Activated CD8-positive, alpha-beta memory T cell treated with anti-CD3 and anti-CD28 coated beads for 48 hours (primary cell): ENCODE measurements around the gene SLC25A13.
A peak's percentile ranks its signal among the peaks of the same experiment; 100 is the strongest.
"Not testable (repeated sequence)": the region's sequence is repeated elsewhere in the genome, so short reads cannot be mapped to it uniquely, and the experiment has no call there.

Experiments
- DNase-seq, 3 experiments: peaks; one replicate each; pipeline ENCODE4 v3.0.0-alpha.2; 2020; ENCODE audit warnings: low read depth in 2 of 3, low spot score in 2 of 3

The SLC25A13 gene, protein sequence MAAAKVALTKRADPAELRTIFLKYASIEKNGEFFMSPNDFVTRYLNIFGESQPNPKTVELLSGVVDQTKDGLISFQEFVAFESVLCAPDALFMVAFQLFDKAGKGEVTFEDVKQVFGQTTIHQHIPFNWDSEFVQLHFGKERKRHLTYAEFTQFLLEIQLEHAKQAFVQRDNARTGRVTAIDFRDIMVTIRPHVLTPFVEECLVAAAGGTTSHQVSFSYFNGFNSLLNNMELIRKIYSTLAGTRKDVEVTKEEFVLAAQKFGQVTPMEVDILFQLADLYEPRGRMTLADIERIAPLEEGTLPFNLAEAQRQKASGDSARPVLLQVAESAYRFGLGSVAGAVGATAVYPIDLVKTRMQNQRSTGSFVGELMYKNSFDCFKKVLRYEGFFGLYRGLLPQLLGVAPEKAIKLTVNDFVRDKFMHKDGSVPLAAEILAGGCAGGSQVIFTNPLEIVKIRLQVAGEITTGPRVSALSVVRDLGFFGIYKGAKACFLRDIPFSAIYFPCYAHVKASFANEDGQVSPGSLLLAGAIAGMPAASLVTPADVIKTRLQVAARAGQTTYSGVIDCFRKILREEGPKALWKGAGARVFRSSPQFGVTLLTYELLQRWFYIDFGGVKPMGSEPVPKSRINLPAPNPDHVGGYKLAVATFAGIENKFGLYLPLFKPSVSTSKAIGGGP

DNA sequence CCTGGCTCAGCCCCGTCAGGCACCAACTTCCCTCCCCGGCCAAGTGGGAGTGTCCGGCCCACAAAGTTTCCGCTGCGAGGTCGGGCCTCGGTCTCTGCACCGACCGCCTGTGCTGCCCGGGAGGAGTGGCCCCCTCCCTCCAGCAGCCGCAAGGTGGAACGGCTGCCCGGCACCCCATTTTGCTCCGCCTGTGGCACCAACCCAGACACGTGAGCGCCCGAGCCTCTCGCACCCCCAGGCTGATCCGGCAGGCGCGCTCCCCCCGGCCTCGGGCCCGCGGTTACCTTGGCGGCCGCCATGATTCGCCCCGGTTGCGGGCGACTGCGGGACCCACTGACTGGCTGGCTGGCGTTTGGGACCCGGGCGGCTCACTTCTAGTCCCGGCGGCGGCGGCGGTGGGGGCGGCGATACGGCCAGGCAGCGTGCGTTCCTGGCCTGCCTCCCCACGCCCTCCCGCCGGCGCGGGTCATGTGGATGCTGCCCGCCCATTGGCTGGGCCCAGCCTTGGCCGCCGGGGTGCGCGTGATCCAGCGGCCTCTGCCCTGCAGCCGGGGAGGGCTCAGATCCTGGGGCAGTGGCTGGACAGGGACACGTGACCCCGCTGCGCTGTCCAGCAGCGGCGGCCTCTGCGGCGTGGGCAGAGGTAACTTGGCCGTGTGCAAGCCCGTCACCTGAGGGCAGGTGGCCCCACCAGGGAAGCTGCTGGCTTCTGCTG lies at the start of gene SLC25A13:
TSS of gene SLC25A13 (minus strand) at position 441 of the 715 bp plus-strand sequence. CDS start at position 299, 142 bp downstream.
- peak; percentile 32 to 57 (median 43) for DNase-seq

- DNase-seq, result not testable (repeated sequence)
Measured at GRCh38 chr7:96365916-96366315, 44.0 kb upstream of the SLC25A13 start.

DNA sequence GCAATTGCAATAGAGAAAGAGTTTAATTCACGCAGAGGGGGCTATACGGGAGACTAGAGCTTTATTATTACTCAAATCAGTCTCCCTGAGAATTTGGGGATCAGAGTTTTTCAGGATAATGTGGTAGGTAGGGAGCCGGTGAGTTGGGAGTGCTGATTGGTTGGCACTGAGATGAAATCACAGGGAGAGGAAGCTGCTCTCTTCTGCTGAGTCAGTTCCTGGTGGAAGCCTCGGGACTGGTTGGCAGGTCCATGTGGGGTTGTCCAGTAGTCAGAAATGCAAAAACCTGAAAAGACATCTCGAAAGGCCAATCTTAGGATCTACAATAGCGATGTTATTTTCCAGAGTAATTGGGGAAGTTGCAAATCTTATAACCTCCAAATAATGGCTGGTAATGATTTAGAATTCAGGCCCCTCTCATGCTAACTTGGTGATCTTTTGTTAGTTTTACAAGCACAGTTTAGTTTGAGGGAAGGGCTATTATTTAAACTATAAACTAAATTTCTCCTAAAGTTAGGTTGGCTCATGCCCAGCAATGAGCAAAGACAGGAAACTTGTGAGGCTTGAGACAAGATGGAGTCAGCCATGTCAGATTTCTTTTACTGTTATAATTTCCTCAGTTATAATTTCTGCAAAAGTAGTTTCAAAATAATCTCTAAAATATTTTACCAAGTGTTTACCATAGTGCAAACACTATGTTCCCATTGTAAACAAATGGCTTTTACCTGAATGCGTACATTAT lies 39.4 kb upstream of the SLC25A13 start:
- no peak for DNase-seq

DNA sequence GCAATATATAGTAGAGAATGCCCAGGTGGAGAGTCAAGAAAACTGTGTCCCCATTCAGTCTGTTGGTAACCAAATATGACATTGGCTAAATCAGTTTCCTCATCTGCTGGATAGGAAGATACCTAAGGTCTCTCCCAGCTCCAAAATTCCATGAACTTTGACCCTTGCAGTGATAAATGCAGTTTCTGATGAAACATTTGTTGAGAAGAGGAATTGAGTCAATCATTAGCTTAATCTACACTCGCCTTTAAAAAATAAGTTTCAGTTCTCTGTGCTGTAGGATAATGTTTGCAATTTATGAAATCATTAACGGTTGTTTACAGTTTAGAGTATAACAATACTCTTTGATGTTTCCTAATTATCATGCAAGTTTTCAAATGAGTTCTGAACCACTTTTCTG lies 38.0 kb upstream of the SLC25A13 start:
- no peak for DNase-seq

DNA sequence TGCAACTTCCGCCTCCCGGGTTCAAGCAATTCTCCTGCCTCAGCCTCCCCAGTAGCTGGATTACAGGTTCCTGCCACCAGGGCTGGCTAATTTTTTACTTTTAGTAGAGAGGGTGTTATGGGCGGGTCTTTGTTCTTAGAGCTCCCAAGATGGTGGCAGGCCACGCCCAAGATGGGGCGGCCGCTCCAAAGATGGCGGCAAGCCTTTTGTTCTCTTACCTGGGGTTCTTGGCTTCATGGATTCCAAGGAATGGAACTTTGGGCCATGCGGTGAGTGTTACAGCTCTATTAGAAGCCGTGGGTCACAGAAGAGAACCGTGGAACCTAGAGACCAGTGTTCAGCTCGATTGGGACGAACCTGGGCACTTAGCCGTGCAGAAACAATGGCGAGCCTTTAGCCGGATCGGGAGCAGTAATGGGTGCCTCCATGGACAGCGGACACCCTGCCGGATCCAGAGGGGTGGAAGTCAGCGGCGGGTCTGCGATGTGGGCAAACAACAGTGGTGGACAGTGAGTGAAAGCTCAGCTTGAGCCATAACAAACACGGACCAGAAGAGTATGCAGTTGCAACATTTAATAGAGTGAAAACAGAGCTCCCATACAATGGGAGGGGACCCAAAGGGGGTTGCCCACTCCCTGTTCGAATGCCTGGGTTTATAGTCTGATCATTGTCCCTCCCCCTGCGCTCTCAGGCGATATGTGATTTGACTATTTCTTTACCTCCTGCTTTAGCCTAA lies 36.5 kb upstream of the SLC25A13 start:
- not testable (repeated sequence) for DNase-seq

GRCh38 chr7:96355990-96356506 lies 34.1 kb upstream of the SLC25A13 start:
- no peak for DNase-seq

GRCh38 chr7:96354881-96355280 lies 33.0 kb upstream of the SLC25A13 start:
- DNase-seq, result no peak

GRCh38 chr7:96349572-96349971 lies 27.7 kb upstream of the SLC25A13 start:
- DNase-seq, result no peak

GRCh38 chr7:96347471-96347870 lies 25.6 kb upstream of the SLC25A13 start:
- DNase-seq, result no peak

DNA sequence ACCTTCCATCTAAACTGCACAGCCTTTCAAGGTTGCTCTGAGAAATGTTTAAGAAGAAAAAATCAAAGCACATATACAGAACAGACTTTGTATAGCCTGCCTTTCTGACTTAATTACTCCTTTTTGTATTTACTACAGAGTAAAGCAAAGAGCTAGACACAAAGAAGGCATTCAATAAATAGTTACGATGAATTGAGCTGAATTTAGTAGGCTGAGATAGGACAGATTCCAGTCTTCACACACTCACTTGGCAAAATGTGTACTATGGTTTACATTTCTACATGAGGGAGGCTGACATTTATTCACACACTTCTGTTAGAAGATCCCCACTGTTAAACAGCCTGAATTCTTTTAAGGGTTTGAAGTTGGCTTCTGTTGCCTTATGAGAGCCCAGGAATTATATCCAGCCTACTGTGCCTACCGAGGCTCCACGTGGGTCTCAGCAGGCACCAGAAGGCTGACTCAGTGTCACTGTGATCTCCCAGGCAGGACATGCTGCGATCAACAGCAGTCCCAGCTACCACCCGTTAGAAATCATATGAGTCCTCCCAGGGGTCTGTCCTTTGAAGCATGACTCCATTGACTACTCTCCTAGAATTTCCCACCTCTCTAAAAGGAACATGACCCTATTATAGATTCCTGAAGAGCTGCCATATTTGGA lies 24.5 kb upstream of the SLC25A13 start:
- no peak for DNase-seq

- no peak for DNase-seq
Measured at GRCh38 chr7:96344236-96344635, 22.3 kb upstream of the SLC25A13 start.

DNA sequence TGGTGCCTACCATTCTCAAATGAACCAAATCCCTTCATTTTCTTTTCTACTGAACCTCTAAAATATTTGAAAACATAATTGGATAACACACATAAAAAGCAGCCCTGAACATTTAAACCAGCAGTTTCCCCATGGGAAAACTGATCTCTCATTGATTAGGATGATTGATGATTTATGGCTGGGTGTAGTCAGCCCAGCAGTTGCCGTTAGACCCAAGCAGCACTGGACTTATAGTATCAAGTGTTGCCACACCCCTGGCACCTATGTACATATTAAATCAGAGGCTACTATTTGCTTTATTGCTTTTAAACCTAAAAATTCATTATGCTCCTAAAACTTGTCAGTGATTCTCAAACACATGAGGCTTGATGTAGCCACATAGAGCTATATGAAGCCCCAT lies 20.2 kb upstream of the SLC25A13 start:
- no peak for DNase-seq

- DNase-seq, result no peak
Measured at GRCh38 chr7:96337519-96337918, 15.6 kb upstream of the SLC25A13 start.

DNA sequence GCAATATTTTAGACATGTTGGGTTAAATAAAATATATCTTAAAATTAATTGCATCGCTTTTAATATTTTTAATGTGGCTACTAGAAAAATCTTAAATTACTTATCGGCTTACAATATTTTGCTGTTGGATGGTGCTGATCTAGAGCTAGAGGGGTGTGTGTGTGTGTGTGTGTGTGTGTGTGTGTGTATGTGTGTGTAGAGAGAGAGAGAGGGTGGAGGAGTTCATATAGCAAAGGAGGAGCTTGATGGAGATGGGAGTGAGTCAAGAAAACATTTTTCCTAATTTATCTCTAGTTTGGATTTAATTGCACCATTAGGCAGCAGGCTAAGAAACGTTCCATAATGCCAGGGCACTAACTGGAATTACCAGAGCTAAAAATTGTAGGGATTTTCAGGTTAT lies 10.4 kb upstream of the SLC25A13 start:
- DNase-seq, result no peak

- DNase-seq, result no peak
Measured at GRCh38 chr7:96331775-96332174, 9.9 kb upstream of the SLC25A13 start.

DNA sequence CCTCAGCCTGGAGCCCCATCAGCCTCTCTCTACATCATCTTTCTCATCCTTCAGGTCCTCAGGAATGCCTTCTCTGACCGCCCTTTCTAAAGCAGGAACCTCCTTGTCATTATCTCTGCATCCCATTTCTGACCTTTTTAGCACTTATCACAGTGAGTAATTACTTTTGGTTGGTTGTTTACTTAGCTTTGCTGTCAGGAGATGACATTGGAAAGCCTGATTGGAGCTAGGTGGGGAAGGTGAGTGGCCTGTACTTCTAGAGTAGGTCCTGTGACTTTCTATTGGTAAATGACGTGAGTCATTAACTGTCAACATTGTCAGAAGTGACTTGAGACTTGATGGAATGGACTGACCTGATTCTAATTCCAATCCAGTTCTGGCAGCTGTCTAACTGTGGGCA lies 9.3 kb upstream of the SLC25A13 start:
- DNase-seq, result no peak

GRCh38 chr7:96330193-96330592 lies 8.3 kb upstream of the SLC25A13 start:
- DNase-seq, result no peak

GRCh38 chr7:96329241-96329640 lies 7.3 kb upstream of the SLC25A13 start:
- DNase-seq, result no peak

DNA sequence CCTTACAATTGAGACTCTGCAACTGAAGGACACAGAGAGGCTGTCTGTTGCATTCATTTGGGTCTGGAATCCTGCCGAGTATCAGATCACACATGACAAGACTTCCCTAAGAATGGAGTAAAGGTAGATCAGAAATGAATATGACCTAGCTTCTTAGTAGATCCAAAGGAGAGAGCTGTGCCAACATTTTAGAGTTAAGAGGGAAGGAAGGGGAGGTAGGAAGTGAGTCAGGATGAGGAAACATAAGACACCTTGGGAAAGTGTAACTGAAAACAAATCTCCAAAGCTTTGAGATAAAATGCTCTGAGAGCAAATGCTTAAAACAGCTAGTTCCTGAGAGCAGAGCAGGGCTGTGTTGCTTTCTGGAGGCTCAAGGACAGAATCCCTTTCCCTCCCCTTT lies 6.1 kb upstream of the SLC25A13 start:
- no peak for DNase-seq

DNA sequence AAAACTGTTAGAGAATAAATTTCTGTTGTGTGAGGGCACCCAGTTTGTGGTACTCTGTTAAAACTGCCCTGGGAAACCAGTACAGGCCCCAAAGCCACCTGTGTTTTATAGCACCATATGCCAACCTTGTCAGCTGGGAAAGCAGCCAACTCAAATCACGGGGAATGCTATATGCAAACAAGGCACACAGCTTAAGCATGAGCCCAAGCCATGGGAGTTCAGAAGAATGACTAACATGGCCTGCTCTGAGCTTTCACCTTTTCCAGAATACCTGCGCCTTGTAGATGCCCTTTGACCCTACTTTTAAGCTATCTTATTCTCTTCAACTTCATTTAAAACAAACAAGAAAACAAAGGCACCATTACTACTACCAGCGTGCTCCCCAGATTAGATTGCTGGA lies 5.5 kb upstream of the SLC25A13 start:
- no peak for DNase-seq
